ENCODE measurements around the gene ACTR10.

The ACTR10 gene

DNA sequence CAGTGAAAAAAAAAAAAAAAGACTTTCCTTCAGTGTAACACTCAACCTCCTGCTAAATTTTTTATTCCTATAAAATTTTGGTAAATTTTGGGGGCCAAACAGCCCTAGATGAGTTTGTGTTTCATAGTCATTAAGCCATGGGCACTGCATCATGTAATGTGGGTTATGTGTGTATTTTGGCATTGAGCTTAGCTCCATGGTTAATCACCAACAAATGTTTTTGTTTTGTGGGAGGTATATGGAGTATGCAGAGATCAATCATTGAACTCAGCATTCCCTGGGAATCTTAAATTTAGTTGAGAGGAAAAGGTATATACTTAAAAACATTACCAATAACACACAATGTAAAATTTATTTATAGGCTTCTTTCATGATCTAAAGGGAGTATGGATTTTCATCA is 39.4 kb upstream of the ACTR10 start:
- Histone ChIP-seq H3K27ac (no peak overlapping the region), H2AFZ (ENCODE audit: low read depth) (no peak overlapping the region), H3K79me2 (ENCODE audit: insufficient read depth, low read depth) (no peaks in the 10 kb centered on the region), H3K4me2 (no peak overlapping the region), H4K20me1 (ENCODE audit: insufficient read depth) (no peaks in the 10 kb centered on the region), H3K4me1 (ENCODE audit: low read depth, poor library complexity, severe bottlenecking) (peaks cover 4% of the 10 kb centered on the region), H3K9ac (no peak overlapping the region), H3K27me3 (ENCODE audit: insufficient read depth, low read depth) (no peaks in the 10 kb centered on the region), H3K36me3 (ENCODE audit: insufficient read depth) (no peaks in the 10 kb centered on the region), H3K4me3 (IDR thresholded peaks at IDR 0.05; ENCODE audit: insufficient read depth, low read depth, low read length) (no peak overlapping the region)
- TF ChIP-seq, protein P1, sequence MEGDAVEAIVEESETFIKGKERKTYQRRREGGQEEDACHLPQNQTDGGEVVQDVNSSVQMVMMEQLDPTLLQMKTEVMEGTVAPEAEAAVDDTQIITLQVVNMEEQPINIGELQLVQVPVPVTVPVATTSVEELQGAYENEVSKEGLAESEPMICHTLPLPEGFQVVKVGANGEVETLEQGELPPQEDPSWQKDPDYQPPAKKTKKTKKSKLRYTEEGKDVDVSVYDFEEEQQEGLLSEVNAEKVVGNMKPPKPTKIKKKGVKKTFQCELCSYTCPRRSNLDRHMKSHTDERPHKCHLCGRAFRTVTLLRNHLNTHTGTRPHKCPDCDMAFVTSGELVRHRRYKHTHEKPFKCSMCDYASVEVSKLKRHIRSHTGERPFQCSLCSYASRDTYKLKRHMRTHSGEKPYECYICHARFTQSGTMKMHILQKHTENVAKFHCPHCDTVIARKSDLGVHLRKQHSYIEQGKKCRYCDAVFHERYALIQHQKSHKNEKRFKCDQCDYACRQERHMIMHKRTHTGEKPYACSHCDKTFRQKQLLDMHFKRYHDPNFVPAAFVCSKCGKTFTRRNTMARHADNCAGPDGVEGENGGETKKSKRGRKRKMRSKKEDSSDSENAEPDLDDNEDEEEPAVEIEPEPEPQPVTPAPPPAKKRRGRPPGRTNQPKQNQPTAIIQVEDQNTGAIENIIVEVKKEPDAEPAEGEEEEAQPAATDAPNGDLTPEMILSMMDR (conservative IDR thresholded peaks at IDR 0.05; ENCODE audit: low read depth, low read length), result no peak

DNA sequence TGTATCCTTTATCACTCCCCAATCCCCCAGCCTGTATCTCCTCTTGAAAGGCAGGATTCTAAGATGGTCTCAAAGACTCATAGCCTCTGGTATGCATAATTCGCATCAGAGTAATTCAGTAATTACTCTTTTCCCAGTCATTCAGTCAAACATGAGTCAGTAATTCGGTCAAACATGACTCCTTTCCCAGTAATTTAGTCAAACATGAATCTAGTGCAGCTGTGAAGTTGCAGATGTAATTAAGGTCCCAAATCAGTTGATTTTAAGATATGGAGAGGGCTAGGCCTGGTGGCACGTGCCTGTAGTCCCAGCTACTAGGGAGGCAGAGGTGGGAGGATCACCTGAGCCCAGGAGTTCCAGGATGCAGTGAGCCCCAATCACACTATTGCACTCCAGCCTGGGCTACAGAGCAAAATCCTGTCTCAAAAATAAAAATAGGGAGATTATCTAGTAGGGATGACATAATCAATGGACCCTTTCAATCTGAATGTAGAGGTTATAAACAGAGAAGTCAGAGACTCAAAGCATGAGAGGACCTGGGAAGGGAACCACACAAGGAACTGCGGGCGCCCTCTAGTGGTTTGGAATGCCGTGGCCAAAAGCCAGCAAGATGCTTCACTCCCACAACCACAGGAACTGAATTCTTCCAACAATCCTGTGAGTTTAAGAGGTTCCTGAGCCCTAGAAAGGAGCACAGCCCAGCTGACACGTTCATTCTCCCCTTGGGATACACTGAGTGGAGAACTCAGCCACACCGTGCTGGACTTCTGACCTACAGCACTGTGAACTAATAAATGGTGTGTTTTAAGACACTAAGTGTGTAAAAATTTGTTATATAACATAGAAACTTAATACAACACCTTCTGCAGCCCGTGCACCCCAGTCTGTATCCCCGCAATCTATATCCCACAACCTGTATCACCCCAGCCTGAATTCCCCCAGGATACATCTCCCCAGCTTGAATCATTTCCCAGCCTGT is 33.7 kb upstream of the ACTR10 start:
- H3K36me3 ChIP-seq (ENCODE audit: insufficient read depth), result no peaks in the 10 kb centered on the region
- TF ChIP-seq, protein P1 (conservative IDR thresholded peaks at IDR 0.05; ENCODE audit: low read depth, low read length), result peak; percentile 84
- no peaks in the 10 kb centered on the region for H3K79me2 ChIP-seq (ENCODE audit: insufficient read depth, low read depth)
- no peaks in the 10 kb centered on the region for H3K27me3 ChIP-seq (ENCODE audit: insufficient read depth, low read depth)
- no peak overlapping the region for H3K4me2 ChIP-seq
- peaks cover 12% of the 10 kb centered on the region for H3K4me1 ChIP-seq (ENCODE audit: low read depth, poor library complexity, severe bottlenecking)
- no peaks in the 10 kb centered on the region for H4K20me1 ChIP-seq (ENCODE audit: insufficient read depth)
- peak overlapping the region; percentile 27; the same call in 1 of the 2 replicates for H2AFZ ChIP-seq (ENCODE audit: low read depth)
- H3K9ac ChIP-seq, result no peak overlapping the region
- H3K4me3 ChIP-seq (IDR thresholded peaks at IDR 0.05; ENCODE audit: insufficient read depth, low read depth, low read length), result no peak overlapping the region
- H3K27ac ChIP-seq, result no peak overlapping the region

DNA sequence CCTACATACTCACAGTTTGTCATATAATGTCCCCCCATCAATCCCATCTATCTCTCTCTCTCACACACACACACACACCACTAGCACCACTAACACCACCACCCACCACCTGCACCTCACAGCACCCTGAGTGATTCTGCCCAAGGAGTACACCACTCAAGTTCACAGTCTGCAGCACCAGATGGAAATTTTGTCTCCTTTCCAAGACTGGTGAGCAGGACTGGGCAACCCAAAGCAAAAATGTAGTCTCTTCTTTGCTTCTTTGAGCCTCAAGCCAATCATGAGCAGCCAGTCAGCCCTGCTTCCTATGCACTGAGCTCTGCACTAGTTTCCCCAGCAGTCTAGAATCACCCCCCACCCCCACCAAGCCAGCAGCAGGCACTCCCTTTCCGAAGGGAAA is 32.9 kb upstream of the ACTR10 start:
- H4K20me1 ChIP-seq (ENCODE audit: insufficient read depth), result no peaks in the 10 kb centered on the region
- H3K9ac ChIP-seq, result no peak overlapping the region
- no peaks in the 10 kb centered on the region for H3K36me3 ChIP-seq (ENCODE audit: insufficient read depth)
- H2AFZ ChIP-seq (ENCODE audit: low read depth), result no peak overlapping the region
- H3K27me3 ChIP-seq (ENCODE audit: insufficient read depth, low read depth), result no peaks in the 10 kb centered on the region
- H3K4me1 ChIP-seq (ENCODE audit: low read depth, poor library complexity, severe bottlenecking), result peaks cover 14% of the 10 kb centered on the region
- TF ChIP-seq, protein P1 (conservative IDR thresholded peaks at IDR 0.05; ENCODE audit: low read depth, low read length), result no peak
- no peak overlapping the region for H3K4me3 ChIP-seq (IDR thresholded peaks at IDR 0.05; ENCODE audit: insufficient read depth, low read depth, low read length)
- no peak overlapping the region for H3K4me2 ChIP-seq
- H3K79me2 ChIP-seq (ENCODE audit: insufficient read depth, low read depth), result no peaks in the 10 kb centered on the region
- H3K27ac ChIP-seq, result no peak overlapping the region

DNA sequence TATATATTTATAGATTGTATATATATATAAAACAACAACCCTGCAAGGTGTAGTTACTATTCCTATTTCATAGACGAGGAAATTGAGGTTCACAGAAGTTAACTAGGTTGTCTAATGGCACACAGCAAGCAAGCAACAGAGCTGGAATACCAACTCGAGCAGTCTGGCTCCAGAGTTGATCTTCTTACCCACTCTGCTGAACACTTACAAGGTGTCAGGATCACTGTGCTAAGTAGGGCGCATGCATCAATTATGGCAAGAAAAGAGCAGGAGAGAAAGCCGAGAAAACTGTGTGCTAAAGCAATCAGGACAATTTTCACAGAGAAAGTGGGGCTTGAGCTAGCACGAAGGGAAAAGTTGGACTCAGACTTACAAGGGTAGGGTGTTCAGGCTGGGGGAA is 32.1 kb upstream of the ACTR10 start:
- no peaks in the 10 kb centered on the region for H3K79me2 ChIP-seq (ENCODE audit: insufficient read depth, low read depth)
- no peak overlapping the region for H2AFZ ChIP-seq (ENCODE audit: low read depth)
- no peak overlapping the region for H3K4me3 ChIP-seq (IDR thresholded peaks at IDR 0.05; ENCODE audit: insufficient read depth, low read depth, low read length)
- peaks cover 14% of the 10 kb centered on the region for H3K4me1 ChIP-seq (ENCODE audit: low read depth, poor library complexity, severe bottlenecking)
- TF ChIP-seq, protein P1 (conservative IDR thresholded peaks at IDR 0.05; ENCODE audit: low read depth, low read length), result no peak
- H3K36me3 ChIP-seq (ENCODE audit: insufficient read depth), result no peaks in the 10 kb centered on the region
- no peaks in the 10 kb centered on the region for H3K27me3 ChIP-seq (ENCODE audit: insufficient read depth, low read depth)
- no peak overlapping the region for H3K27ac ChIP-seq
- no peak overlapping the region for H3K4me2 ChIP-seq
- no peaks in the 10 kb centered on the region for H4K20me1 ChIP-seq (ENCODE audit: insufficient read depth)
- no peak overlapping the region for H3K9ac ChIP-seq
